AML-193 (cell line): ENCODE measurements around the gene NEK9.
"Not testable (repeated sequence)": the region's sequence is repeated elsewhere in the genome, so short reads cannot be mapped to it uniquely, and the experiment has no call there.

Experiments
- DNase-seq, 2 experiments: peaks; one replicate each; lab custom pipeline; 2025; lab: John Stamatoyannopoulos, UW

The NEK9 gene

DNA sequence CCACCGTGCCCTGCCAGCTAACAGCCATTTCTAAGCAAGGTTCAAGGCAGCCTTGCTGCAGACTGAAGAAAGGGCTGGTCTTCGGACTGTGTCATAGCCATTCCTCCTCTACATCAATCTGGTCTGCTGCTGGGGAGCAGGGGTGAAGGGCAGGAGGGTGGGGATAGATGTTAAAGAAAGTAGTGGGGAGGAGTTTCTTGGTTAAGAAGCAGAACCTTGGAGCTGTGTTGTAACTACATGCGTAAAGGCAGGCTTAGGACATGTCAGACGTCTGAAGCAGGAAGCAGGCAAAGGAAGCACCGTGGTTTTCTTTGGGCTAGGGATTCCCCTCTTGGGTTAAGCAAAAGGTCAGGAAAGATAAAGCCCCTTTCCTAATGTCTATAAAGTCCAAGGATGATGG lies 18.1 kb upstream of the NEK9 start:
- DNase-seq = peak; percentile 81 to 83

DNA sequence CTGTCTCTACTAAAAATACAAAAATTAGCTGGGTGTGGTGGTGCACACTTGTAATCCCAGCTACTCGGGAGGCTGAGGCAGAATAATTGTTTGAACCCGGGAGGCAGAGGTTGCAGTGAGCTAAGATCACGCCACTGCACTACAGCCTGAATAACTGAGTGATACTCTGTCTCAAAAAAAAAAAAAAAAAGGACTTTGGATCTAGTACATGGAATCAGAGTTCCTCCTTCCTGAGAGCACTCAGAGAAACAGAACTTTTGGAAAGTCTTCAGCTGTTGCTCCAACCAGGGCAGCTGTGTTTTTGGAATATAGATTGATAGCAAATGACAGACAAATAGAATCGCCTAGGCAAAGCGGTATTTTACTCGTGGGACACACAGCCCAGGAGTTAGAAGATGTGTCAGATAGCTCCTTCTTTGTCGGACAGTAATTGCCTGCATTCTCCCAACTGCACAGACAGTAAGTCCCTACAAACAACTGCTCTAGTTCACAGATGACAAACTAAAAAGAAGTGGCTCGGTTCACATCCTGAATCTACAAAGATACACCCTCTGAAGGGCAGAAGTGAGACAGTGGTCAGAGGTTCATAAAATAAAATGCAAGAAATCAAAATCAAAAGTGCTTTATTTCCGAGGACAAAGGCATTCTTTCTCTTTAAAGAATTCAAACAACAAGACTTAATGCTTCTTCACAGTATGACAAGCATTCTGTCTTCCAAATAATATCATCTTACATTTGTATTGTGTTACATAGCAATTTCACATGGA lies 17.1 kb upstream of the NEK9 start:
- no peak for DNase-seq

DNA sequence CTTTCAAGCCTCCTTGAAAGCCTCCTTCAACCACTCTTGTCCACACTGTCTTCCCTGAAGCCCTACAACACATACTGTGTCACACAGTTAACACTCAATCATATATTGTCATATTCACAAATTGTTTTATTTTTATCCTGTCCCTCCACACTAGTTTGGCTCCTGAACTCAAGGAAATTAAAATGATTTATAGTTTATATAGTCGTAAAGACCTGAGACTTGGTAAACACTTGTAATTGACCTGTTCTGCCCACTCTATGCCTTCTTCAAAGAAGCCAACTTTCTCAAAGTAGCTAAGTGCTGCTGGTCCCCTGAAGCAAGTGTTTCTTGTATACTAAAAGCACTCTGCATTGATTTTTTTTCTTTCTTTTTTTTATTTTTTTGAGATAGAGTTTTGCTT lies 15.6 kb upstream of the NEK9 start:
- DNase-seq = no peak

DNA sequence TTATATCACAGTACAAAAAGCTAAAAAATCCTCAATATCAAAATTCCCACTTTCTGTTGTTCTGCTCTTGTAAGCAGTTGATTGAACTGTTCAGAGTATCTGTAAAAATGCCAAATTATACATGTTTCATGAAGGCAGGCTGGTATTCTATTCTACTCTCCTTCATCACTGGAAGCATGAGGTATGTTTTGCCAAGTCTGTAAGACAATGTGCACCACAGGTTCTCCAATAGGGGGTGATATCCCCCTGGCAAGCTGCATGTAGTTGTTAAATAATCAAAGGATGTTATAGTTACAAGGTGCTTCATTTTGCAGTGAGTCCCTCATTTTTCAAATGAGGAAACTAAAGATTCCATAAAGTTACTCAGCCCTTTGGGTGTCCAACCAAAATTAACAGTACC lies 15.1 kb upstream of the NEK9 start:
- peak in 1 of 2 experiments; percentile 30 for DNase-seq

DNA sequence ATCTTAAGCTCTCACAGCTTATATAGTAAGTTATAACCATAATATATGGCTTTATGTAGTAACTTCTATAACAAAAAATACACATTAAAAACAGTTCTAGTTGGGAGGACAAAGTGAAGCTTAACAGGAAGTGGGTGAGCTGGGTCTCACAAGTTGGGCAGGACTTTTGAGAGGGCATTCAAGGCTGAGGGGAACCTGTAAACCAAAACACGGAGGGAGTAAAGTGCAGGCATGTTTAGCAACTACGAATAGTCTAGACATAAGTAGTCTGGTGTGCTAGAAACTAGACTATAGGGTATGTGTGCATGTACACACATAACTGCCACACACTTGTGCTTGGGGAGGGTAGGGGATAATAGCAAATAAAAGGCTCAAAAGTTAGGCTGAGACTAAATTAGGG lies 14.2 kb upstream of the NEK9 start:
- DNase-seq = no peak

DNA sequence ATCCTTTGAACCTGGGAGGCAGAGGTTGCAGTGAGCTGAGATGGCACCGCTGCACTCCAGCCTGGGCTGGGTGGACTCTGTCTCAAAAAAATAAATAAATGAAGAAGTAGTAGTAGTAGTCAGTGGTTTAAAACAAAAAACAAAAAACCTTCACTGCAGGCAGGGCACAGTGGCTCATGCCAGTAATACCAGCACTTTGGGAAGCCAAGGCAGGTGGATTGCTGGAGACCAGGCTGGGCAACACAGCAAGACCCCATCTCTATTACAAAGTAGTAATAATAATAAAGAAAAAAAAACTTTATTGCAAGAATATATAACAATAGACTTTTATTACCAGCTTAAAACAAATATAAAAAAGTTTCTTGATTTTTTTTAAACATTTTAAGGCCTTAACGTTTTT lies 13.8 kb upstream of the NEK9 start:
- DNase-seq = no peak

DNA sequence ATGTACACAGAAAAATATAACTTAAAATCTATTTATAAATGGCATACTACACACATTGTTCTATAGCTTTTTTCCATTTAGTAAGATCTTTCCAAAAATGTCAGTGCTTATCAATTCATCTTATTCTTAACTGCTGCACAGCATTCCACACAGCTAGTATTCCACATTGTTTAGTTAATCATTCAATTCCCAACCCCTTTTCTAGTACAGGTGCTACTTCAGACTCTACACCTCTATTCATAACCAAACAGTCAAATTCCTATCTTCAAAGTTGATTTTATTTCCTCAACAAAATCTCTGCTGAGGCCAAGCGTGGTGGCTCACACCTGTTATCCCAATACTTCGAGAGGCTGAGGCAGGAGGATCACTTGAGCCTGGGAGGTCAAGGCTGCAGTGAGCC lies 12.3 kb upstream of the NEK9 start:
- DNase-seq = no peak

DNA sequence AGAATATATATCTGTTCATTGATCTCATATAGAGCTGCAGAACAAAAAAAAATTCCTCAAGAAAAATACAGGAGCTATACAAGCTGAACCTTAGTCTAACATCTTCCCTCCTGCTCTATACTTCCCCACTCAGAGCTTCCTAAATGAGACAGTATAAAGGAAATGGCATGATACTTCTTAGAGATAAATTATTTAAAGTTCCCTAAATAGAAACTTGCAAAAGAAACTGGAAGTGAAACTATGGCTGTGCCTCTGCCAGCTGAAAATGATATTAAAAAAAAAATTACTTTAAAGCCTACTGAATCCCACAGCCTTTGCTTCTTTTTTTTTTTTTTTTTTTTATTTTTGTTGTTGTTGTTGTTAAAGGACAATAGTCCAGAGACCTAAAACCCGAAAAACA lies 11.6 kb upstream of the NEK9 start:
- DNase-seq = peak; percentile 41 to 52

DNA sequence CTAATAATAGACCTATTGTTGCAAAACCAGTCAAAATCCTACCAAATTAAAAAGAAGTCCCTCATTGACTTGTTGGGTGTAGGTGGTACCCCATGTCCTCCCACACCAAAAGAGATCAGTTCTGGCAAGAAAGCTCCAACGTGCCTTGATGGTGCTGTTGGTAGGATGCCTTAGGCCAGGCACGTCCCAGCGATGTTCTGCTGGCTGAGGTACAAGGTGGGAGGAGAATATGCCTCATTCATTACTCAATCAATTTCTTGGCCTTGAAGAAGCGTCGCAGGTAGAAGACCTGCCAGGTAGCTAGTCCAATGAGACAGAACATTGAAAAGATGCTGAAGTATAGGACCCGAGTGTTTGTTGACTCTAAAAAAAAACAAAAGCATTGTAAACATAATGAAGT lies 7.8 kb upstream of the NEK9 start:
- DNase-seq = no peak

DNA sequence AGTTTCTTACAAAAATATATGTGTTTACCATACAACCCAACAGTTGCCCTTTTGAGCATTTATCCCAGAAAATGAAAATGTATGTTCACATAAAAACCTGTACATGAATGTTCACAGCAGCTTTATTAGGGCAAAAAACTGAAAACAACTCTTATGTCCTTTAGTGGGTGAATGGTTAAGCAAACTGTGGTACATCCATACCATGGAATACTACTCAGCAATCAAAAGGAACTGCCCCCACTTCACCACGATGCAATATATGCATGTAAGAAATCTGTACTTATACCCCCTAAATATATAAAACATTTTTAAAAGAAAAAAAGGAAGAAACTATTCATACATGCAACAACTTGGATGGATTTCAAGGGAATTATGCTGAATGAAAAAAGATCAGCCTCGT lies 6.7 kb upstream of the NEK9 start:
- DNase-seq = no peak

DNA sequence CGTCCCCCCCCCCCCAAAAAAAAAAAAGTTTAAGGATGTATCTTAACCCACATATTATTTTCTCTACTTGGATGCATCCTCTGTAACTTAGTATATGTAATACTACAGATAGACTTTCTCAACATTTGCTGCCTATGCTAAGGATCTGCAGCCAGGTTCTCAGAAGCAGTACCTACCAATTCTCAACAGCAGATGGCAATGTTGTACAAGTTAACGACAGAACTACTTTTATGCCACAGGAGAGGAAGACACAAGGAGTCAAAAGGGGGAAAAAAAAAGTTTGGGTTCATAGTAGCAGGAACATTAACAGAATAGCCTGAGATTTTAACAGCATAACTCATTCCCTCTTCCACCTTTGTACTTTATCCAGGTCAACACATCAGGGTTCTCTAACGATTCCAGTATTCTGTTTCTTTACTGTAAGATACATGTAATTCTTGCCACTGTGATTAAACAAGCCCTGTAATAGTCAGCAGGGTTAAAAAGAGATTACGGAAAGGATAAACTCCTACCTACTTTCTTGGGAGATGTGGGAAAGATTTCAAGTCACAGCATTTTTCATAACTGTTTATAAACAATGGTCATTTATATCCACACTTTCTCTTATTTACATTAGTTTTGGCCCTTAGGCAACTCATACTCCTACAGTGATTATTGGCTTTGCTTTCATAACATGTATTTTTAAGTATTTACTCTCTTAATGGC lies 5.7 kb upstream of the NEK9 start:
- peak; percentile 76 to 79 for DNase-seq

DNA sequence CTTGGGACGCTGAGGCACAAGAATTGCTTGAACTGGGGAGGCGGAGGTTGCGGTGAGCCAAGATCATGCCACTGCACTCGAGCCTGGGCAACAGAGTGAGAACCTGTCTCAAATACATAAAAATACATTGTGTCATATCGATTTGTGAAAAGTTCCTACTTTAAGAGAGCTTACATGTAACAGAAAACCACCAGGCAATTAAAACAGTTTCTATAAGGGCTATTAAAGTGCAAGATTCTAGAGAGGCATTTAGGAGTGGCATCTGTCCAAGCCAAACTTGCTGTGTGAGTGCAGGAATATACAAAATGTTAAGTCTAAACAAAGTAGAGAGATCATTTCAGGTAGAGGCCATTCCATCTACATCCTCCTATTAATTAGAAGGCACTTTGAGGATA lies 1.7 kb upstream of the NEK9 start:
- DNase-seq = no peak

DNA sequence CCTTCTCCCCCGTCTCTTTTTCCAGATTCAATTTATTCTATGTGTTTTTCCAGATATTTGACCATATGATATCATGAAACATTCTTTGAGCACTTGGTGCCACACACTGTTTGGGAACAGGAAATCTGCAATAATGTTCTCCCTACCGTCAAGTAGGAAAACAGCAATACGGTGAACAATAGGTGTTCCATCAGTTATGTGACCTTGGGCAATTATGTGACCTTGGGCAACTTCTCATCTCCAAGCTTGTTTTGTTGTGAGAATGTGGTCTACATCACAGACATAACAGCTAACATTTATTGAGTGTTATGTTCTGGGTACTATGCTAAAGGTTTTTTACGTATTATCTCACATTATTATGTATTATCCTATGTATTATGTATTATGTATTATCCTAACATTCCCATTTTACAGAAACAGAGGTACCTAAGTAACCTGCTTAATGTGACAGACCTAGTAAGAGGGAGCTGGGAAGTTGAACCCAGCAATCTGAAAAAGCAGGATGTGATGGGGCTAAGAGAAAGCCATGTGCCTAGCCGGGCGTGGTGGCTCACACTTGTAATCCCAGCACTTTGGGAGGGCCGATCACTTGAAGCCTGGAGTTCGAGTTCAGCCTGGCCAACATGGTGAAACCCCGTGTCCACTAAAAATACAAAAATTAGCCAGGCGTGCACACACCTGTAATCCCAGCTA lies 1.2 kb upstream of the NEK9 start:
- no peak for DNase-seq

DNA sequence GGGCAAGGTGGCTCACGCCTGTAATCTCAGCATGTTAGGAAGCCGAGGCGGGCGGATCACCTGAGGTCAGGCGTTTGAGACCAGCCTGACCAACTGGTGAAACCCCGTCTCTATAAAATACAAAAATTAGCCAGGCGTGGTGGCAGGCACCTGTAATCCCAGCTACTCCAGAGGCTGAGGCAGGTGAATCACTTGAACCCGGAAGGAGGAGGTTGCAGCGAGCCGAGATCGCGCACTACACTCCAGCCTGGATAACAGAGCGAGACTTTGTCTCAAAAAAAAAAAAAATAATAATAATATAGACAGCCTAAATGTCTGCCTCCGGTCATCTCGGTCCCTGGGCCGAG lies 599 bp upstream of the NEK9 start:
- DNase-seq = not testable (repeated sequence)

DNA sequence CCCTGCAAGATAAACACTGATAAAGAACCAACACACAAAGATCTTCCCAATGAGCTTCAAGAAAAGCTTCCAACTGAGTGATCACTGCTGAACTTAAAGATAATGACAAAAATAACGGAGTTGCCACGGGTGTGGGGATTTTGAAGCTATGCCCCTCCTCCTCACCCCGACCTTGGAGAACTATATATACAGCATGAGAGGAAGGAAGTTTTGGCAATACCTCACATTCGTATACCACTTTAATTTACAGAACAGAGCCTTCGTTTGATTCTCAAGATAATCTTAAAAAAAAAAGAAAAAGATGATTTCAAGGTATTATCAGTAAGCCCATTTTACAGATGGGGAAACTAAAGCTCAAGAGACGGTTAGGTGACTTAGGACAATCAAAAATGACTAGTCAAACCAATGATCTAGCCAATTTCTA lies 715 bp downstream of the NEK9 start:
- DNase-seq = peak; percentile 32 to 63

DNA sequence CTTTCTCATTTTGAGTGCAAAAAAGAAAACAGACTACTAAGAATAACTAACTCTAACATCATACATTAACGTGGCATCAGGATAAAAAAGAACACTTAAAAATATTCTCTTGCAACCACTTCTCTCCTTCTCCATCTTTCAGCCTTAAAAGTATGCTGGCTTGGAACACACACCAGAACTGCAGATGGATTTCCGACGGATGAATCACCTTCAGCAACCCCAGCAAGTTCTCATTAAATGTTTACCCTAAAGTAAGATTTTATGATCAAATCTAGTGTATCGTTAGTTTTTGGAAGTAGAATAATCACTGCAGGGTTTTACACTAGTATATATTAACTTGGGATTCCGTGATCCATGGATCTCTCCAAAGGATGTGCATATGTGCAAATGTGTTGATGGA lies 1.2 kb downstream of the NEK9 start:
- peak in 1 of 2 experiments; percentile 19 for DNase-seq

DNA sequence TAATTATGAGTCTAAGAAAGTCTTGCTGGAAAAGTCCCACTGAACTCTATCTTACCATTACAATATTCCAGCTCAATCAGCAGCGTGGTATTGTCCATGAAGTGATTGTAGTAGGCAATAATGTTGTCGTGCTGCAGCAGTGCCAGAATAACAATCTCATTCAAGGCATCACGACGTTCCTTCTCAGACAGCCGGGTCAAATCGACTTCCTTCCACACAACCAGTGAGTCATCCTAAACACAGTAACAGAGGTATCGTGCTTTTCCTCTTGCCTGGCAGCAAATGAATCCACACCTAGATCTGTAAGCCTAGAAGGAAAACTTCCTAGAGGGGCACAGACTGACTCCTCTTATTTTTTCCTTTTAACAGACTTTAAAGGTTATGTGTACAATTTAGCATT lies 2.9 kb downstream of the NEK9 start:
- DNase-seq = peak; percentile 50 to 83

DNA sequence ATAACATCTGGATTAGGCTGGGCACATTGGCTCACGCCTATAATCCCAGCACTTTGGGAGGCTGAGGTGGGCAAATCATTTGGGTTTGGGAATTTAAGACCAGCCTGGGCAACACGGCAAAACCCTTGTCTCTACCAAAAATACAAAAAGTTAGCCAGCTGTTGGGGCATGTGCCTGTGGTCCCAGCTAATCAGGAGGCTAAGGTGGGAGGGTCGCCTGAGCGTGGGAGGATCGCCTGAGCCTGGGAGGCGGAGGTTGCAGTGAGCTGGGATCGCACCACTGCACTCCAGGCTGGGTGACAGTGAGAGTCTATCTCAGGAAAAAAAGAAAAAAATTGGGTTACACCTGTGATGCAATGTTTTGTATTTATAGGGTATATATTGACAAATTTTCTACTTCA lies 5.3 kb downstream of the NEK9 start:
- no peak for DNase-seq

DNA sequence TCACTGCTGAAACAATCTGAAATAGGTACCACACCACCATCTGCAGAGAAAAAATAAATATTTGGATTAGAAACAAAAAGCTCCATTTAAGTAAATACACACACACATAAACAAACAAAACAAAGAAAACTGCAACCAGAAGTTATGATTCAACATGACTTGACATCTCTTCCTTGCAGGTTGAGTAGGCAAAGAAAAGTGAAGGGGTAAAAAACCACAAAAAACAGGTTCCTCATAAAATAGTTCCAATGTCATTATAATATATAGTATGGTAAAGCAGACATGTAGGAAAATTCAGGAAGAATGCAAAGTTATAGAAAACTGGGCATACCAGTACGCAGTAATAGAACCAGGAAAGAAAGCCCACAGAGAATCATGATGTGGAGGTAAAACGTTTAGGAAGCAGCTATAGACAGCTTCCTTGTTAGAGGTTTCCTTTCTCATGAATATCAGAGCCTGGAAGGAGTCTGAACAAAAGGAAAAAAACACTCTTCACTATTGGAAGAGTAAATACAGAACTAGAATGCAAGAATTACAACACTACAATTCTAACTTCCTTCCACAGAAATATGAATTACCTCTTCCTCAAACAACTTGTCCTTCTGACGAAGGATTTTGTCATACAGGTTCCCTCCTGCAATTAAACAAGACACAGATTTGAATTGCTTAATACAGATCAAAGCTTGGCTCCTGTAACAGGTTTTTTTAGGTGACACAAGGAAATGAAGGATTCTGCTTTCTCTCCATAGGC lies 6.1 kb downstream of the NEK9 start:
- peak; percentile 74 to 84 for DNase-seq

DNA sequence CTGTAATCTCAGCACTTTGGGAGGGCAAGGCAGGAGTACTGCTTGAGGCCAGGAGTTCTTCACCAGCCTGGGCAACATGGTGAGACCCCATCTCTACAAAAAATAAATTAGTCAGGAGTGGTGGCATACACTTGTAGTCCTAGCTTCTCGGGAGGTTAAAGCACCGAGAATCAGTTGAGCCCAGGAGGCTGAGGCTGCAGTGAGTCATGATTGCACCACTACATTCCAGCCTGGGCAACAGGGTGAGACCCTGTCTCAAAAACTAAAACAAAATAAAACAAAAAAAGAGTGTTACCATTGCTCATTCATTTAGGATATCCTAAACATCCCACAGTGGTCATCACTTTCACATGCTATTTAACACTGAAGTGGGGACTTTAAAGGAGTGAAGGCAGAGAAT lies 7.8 kb downstream of the NEK9 start:
- no peak for DNase-seq

DNA sequence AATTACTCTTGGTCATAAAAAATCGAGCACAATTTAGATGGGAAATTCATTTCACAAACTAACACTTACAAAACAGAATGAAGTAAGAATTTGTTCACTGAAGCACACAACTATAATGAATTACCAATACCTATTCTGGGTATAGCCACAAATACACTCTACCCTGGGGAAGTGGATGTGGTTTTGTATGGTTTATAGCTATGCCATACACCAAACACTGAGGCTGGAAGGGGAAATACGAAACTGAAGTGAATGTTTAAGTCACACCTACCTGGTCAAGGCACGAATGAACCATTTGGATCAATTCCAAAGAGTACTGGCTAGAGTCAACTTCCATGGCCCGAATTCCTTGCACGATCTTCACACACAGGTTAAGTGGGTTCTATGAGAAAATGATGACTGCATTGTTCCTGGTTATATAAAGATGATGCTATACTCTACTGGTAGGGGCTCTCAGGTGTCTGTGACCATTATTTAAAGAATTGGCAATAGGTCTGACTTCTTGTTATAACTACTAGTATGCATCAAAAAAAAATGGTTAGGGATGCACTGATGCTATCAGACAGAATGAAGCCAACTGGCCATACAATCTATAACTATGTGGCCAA lies 12.8 kb downstream of the NEK9 start:
- DNase-seq = no peak

DNA sequence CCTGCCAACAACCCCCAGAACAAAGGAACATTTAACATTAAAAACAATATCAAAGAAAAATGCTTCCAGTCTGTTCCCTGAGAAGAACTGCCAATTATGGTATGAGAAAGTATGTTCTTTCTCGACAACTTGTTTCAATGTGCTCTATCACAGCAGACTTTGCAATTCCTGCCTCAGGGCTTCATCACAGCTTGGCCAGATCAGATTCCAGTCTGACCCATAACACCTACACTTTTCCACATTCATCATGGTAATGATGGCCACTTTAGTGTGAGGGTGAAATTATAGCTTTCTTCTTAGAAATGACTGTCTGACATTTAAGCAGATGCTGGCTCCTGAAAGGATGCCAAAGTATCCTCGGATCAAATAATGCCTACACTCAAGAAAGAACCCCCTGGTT lies 17.0 kb downstream of the NEK9 start:
- no peak for DNase-seq
